Measurements from ENCODE around the gene FLNC.

Gene FLNC

DNA sequence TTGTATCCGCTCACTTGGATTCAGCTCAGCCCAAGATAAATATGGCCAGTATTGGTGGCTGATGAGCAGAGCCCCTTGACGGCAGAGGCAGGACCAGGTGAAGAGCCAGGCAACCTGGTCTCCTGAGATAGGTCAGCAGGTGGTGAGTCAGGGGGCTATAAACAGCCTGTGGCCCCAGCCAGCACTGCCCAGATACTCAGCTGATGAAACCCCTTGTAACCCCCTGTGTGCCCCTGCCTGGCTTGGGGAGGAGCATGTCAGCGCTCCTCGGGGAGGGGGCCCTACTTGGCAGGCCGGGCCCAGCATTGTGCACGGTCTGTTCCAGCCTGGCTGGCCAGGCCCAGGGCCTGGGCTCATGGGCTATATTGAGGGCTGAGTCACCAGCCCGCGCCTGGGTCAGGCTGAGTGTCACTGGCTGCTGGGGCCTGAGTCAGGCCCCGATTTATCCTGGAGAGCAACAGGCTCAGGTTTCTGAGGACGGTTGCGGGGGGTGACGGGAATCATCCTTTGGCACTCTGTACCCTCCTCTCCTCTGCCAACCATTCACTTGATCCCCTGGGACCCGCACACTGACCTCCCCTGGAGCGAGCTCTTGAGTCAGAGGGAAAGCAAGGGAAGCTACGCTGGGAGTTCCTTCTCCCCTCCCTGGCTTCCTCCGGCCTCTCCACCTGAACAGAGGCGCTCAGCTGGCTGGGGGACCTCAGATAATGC lies 2.8 kb upstream of the FLNC start:
- intact Hi-C loops (cut with DNase I; ENCODE audit: low total_unique reads), result loop anchor here (5.0 kb wide), 1 partner anchor 35 kb away; the partner anchor contains the start of gene CCDC136
- TF ChIP-seq, protein P1, sequence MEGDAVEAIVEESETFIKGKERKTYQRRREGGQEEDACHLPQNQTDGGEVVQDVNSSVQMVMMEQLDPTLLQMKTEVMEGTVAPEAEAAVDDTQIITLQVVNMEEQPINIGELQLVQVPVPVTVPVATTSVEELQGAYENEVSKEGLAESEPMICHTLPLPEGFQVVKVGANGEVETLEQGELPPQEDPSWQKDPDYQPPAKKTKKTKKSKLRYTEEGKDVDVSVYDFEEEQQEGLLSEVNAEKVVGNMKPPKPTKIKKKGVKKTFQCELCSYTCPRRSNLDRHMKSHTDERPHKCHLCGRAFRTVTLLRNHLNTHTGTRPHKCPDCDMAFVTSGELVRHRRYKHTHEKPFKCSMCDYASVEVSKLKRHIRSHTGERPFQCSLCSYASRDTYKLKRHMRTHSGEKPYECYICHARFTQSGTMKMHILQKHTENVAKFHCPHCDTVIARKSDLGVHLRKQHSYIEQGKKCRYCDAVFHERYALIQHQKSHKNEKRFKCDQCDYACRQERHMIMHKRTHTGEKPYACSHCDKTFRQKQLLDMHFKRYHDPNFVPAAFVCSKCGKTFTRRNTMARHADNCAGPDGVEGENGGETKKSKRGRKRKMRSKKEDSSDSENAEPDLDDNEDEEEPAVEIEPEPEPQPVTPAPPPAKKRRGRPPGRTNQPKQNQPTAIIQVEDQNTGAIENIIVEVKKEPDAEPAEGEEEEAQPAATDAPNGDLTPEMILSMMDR (IDR thresholded peaks at IDR 0.05), result no peak
- Histone ChIP-seq H3K27ac (peak overlapping the region; percentile 73 to 83), H3K36me3 (no peaks in the 10 kb centered on the region), H3K4me3 (no peak overlapping the region), H3K4me1 (peaks cover 0 to 50% (median 39%) of the 10 kb centered on the region in 4 donors), H3K9me3 (no peaks in the 10 kb centered on the region), H3K27me3 (no peaks in the 10 kb centered on the region)
- peak; percentile 59 to 88 for DNase-seq

DNA sequence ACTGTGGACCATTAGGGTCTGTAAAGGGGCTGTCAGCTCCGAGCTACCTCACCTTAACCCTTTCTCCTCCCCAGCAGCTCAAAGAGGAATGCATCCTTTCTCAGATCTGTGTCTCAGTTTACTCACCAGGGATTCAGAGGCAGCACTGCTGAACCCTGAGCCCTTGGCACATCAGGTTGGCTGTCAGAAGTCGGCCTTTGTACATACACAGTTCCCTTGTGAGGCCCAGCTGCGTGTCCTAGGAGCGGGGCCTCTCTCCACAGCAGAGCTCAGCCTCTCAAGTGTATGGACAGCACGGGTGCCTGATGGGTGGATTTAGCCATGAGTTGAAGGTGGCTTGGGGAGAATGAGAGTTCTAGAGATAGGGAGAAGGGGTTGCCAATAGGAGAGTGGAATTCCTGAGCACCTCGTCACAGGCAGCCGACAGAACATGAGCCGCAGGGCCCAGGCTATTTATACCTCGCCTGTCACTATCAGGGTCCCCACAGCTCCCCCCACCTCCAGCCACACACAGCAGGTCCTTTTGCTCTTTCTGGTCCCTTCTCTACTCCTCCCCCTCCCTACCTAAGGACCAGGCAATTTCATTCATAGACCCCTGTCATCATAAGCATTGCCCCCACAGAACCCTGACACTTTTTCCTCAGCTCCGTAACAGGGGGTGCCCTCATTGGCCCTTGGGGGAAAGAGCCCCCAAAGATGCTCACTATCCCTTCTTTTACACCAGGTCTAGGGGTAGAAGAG lies 2.1 kb upstream of the FLNC start:
- intact Hi-C loops (cut with DNase I; ENCODE audit: low total_unique reads), result loop anchor here (5.0 kb wide), 1 partner anchor 36 kb away; the partner anchor contains the start of gene CCDC136
- TF ChIP-seq, protein P1 (IDR thresholded peaks at IDR 0.05), result no peak
- H3K9me3 ChIP-seq, result no peaks in the 10 kb centered on the region
- H3K4me1 ChIP-seq, result peaks cover 0 to 58% (median 46%) of the 10 kb centered on the region in 4 donors
- H3K27ac ChIP-seq, result peak overlapping the region; percentile 73 to 83
- H3K4me3 ChIP-seq, result no peak overlapping the region
- no peaks in the 10 kb centered on the region for H3K27me3 ChIP-seq
- peak in 1 of 2 donors; percentile 76 for DNase-seq
- H3K36me3 ChIP-seq, result no peaks in the 10 kb centered on the region

DNA sequence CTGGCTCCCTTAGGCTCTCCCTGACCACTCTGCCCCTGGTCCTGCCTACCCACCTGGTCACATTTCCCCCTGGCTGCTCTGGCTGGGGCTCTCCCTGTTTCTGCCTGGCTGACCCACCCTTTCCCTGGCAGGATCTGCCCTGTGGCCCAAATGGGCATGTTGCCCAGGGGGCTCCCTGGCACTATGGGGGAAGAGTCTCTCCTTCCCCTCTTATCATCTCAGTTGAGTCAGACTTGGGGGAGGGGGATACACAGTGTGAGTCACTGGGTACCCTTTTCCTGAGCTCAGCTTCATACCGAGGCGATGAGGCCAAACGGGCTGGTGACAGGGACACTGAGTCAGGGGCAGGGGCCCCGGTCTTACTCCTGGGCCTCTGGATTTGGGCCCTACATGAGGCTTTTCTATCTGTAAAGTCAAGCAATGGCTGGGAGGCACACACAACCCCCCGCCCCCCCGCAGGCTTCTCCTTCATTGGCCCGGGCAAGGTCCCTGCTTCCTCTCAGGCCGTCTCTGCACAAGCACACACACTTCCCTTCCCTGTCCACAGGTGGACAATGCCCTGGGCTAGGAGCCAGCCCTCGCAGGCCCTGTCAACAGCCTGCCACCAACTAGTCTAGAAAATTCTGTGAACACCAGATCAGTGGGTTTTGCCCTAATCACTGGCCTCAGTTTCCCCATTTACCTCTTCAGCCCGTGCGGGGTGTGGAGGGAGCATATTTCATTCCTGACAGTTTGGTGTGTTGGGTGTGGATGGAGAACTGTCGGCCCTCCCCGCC lies 627 bp upstream of the FLNC start:
- DNase-seq, result peak in 1 of 2 donors; percentile 70
- no peaks in the 10 kb centered on the region for H3K27me3 ChIP-seq
- H3K36me3 ChIP-seq, result no peaks in the 10 kb centered on the region
- H3K27ac ChIP-seq, result peak overlapping the region; percentile 90 to 95
- peaks cover 0 to 69% (median 53%) of the 10 kb centered on the region in 4 donors for H3K4me1 ChIP-seq
- peak overlapping the region; percentile 58 to 78 for H3K4me3 ChIP-seq
- TF ChIP-seq, protein P1 (IDR thresholded peaks at IDR 0.05), result no peak
- intact Hi-C loops (cut with DNase I; ENCODE audit: low total_unique reads), result loop anchor here (5.0 kb wide), 1 partner anchor 37 kb away; the partner anchor contains the start of gene CCDC136
- no peaks in the 10 kb centered on the region for H3K9me3 ChIP-seq

DNA sequence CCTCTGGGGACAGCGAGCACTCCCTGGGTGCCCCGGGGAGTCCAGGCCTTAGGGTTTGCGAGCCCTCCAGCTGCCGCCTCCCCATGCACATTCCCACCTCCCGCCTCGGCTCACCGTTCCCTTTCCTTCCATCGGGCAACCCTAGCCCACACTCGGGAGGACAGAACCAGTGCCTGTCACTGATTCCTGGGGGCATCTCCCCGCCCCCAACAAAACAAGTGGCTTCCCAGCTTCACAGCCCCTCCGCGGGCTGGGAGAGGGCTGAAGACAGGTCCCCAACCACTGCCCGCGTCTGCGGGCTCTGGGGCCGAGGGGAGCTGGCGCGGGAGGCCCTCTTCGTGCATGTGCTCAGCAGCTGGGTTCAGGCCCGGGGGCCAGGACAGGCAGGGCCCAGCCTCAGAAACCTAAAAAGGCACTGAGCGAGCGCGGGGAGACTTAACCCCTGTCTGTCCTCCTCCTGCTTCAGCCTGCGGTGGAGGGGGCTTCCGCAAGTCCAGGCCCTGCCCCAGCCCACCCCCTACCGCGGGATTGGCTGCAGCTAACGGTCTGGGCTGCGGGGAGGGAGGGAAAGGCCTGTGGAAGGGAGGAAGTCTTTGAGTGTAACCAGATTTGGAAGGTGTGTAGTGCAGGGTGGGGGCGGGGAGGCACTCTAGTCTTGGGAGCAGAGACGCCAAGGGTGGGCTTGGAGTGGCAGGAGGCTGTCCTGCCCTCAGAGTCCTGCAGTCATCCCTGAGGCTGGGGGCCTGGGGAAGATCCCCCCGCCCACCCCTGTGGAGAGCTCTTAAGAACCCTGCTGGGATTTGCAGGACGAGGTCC lies 1.2 kb downstream of the FLNC start:
- peaks cover 0 to 84% (median 60%) of the 10 kb centered on the region in 4 donors for H3K4me1 ChIP-seq
- no peaks in the 10 kb centered on the region for H3K27me3 ChIP-seq
- H3K36me3 ChIP-seq, result no peaks in the 10 kb centered on the region
- TF ChIP-seq, protein P1 (IDR thresholded peaks at IDR 0.05), result no peak
- peak overlapping the region; percentile 58 to 78 for H3K4me3 ChIP-seq
- no peaks in the 10 kb centered on the region for H3K9me3 ChIP-seq
- peak; percentile 51 to 91 for DNase-seq
- intact Hi-C loops (cut with DNase I; ENCODE audit: low total_unique reads), result no loop called here
- H3K27ac ChIP-seq, result peak overlapping the region; percentile 90 to 95
